NCI-H82 treated with DMSO at 0.1 percent for 48 hours (cell line): Measurements from ENCODE around the gene TNIP2.

Experiments used
- DNase-seq: peaks from one replicate; lab custom pipeline; 2025; ENCODE audit not compliant: unreplicated experiment; lab: John Stamatoyannopoulos, UW

The TNIP2 gene

DNA sequence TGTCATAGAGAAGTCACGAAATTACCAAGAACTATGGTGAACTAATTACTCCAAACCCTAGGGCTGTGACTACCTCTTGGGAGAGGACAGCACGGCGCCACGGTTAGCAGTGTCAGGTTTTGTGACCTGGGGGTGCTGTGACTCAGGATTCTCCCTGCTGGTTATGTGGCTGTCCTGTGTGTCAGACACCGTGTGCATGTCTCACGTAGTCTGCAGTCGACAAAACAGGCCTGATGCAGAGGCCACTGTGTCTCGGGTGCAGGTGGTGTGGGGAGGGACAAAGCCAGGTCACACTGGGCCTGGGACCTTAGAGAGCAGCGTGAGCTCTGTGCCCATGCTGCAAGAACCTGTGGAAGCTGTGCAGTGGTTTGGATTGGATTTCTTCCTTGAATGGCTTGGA is 34.1 kb downstream of the TNIP2 start:
- no peak for DNase-seq

GRCh38 chr4:2721586-2721985 is 34.5 kb downstream of the TNIP2 start:
- no peak for DNase-seq

- no peak for DNase-seq
Measured at GRCh38 chr4:2716236-2716635, 39.9 kb downstream of the TNIP2 start.

DNA sequence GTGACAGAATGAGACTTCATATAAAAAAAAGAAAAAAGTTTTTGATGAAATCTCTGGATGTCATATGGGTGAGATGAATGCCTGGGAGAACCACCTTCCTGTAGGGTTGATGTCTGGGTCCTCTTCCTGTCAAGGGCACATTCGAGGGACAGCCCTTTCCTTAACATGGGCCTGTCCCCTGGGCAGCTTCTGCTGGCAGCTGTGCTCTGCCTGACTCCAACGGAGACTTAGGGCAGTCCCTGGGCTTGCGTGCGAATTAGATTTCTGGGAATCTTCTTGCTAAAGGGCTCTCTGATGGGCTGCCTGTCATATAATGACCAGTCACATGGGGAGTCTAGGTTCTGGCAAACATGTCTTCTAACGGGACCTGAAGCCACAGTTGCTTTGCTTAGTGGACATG is 40.7 kb downstream of the TNIP2 start:
- no peak for DNase-seq

GRCh38 chr4:2714918-2715317 is 41.2 kb downstream of the TNIP2 start:
- no peak for DNase-seq

GRCh38 chr4:2714061-2714770 is 41.9 kb downstream of the TNIP2 start:
- no peak for DNase-seq

DNA sequence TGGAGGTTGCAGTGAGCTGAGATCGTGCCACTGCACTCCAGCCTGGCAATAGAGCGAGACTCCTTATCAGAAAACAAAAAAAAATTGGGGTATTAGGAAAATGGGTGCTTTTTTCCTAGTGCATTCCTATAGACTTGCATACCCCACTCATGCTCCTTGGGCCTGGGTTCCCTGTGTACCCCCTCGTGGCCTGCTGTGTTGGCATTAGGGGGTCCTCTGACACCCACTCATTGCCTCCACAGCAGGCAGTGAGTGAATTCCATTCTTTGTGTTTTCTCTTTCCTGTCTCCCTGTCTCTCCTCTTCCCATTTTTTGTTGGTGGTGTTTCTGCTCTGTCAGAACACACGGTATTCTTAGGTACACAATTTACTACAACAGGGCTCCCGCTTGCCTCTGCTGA is 42.8 kb downstream of the TNIP2 start:
- no peak for DNase-seq

DNA sequence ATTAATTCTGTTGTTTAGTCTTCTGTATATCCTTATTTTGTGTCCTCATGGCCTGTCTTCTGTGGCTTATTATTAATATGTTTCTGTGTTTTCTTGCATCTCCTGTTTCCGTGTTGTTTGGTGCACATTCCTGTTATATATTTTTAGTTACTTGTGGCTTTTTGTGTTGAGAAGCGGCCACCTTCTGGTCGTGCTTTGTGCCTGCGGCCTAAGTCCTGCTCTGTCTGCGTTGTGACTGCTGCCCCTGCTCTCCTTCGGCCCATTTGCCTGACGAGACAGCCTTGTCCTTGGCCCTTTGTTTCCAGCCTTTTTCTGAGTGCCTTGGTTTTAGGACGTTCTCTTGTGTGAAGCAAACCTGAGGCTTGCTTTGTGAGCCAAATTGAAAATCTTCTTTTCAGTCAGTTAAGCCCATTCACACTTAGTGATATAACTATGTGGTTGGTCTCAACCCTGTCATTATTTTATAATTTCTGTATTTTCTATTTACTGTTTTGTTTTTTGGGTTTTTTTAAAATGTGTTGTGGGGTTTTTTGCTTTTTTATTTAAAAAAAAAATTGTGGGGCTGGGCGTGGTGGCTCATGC is 43.8 kb downstream of the TNIP2 start:
- no peak for DNase-seq

DNA sequence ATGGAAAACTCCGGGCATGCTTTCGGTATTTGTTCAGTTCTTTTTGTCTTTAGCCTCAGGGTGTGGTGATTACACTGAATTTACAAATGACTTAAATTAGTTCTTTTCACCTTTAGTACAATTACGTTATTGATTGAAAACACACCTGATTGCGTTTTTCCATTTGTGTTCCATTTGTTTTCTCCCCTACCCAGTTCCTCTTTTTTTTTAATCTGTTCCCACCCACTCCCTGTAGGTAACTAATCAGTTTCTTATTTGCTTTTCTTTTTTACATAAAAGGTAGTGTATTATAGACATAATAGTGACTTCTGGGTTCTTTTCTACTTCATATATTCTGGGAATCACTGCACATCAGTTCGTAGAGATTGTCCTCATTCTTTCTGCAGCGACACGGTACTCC is 53.4 kb downstream of the TNIP2 start:
- no peak for DNase-seq

GRCh38 chr4:2702361-2702760 is 53.8 kb downstream of the TNIP2 start:
- no peak for DNase-seq

GRCh38 chr4:2700031-2700430 is 56.1 kb downstream of the TNIP2 start:
- no peak for DNase-seq

DNA sequence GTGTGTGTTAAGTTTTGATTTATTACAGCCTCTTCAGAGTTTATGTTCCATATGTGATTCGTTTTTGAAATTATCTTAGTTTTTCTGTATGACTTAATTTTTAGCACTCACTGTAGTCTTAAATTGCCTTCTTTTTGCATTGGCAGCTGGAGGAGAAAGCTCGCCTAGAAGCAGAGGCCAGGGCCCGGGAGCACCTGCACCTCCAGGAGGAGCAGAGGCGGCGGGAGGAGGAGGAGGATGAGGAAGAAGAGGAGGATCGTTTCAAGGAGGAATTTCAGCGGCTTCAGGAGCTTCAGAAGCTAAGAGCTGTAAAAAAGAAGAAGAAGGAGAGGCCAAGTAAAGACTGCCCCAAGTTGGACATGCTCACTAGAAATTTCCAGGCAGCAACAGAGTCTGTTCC is 56.6 kb downstream of the TNIP2 start:
- DNase-seq = no peak

GRCh38 chr4:2698951-2699505 is 57.1 kb downstream of the TNIP2 start:
- DNase-seq = no peak

DNA sequence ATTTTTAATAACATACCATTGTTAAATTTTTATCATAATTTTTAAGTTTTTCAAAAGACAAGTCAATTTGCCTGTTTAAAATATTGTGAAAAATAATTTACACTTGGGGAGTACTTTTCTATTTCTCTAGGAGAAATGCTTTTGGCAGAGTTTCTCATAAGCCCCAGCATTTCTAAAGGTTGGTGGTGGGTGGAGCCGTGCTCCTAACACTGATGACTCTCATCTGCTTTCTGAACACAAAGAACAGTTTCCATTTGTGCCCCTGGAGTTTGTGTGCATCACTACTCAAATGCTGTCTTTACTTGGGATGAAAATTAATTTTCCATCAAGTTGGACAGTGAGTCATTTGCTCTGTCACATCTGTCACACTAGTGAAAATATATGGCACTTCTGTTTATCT is 57.6 kb downstream of the TNIP2 start:
- no peak for DNase-seq

GRCh38 chr4:2697995-2698414 is 58.1 kb downstream of the TNIP2 start:
- DNase-seq = no peak

- DNase-seq = no peak
Measured at GRCh38 chr4:2696423-2696822, 59.7 kb downstream of the TNIP2 start.

DNA sequence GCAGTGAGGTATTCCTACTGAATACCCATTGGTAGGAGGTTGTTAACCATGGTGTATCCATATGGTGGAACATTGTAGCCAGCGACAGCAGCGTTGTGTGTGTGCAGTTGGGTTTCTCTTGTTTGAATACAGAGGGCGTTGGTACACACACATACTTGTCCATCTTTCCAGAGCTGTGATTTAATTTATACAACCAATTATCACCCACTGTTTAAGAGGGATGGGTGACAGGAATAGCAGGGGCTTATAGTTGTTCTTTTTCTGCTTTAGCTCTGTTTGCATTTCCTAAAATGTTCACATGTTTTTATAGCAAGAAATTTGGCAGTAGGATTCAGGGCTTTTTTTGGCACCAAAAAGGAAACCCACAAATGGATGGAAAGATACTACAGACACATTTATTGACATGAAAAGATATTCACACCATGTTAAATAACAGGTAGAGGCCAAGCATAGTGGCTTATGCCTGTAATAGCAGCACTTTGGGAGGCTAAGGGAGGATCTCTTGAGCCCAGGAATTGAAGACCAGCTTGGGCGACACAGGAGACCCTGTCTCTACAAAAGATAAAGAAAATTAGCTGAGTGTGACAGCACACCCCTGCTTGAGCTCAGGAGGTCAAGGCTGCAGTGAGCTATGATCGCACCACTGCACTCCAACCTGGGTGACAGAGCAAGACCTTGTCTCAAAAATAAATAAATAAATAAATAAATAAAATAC is 60.6 kb downstream of the TNIP2 start:
- DNase-seq = no peak

DNA sequence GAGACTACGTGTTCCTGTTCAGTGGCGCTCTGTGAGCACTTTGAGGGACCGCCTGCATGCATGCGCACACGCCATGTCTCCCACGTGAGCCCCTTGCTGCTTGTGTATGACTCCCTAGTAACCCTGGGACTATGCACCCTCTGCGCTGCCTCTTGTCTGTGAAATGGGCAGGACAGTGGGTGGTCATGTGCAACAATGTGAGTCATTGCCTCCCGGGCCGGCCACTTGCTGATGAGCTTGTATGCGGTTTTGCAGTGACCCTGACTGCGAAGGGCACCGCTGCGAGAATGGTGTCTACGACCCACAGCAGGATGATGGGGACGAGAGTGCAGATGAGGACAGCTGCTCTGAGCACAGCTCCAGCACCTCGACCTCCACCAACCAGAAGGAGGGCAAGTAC is 61.4 kb downstream of the TNIP2 start:
- no peak for DNase-seq

- DNase-seq = no peak
Measured at GRCh38 chr4:2691952-2692435, 64.1 kb downstream of the TNIP2 start.
